SU-DHL-6 (cell line): ENCODE results near the gene ARHGEF17.

ENCODE experiments used
- CTCF ChIP-seq: fragments of 200-600 bp; sonication (generic); IDR thresholded peaks from one replicate; pipeline ENCODE4 v1.5.1; 2017; ENCODE audit warnings: antibody characterized with exemption, mild to moderate bottlenecking, low read length, moderate library complexity; ENCODE audit not compliant: insufficient read depth, poor library complexity, severe bottlenecking
- EZH2phosphoT487 ChIP-seq: fragments of 200-600 bp; sonication (generic), shearing (Covaris generic); conservative IDR thresholded peaks from 2 replicates; pipeline ENCODE4 v1.6.1; 2018; ENCODE audit warnings: mild to moderate bottlenecking, antibody characterized with exemption, low read length, moderate library complexity, mixed read lengths

DNA sequence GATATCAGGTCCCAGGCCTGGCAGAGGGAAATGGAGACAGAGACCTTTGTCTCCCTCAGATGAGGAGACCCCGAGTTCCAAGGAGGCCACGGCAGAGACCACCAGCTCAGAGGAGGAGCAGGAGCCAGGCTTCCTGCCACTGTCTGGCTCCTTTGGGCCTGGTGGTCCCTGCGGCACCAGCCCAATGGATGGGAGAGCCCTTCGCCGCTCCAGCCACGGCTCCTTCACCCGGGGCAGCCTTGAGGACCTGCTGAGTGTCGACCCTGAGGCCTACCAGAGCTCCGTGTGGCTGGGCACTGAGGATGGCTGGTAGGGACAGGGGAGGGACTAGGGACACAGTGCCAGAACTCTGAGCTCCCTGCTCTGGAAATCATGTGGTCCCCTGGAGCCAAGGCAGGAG is 55.1 kb downstream of the ARHGEF17 start:
- no peak for TF ChIP-seq CTCF
- TF ChIP-seq EZH2phosphoT487: no peak
